H9 (cell line): ENCODE measurements around the gene GALNS. TPM values are rescaled to one million over a fixed set of nuclear protein-coding genes. Genes with fewer than 3 reads are reported as not detected.

Experiments used
- DNase-seq: peaks from one replicate; pipeline ENCODE4 v3.0.0-alpha.2; 2017
- H2AFZ ChIP-seq: one replicate; pipeline ENCODE4 v1.6.1; 2013; ENCODE audit warnings: mild to moderate bottlenecking, low read length, control low read depth, moderate library complexity
- H2AK5ac ChIP-seq: 2 replicates; pipeline ENCODE4 v1.6.1; 2013; ENCODE audit warnings: low read length, control low read depth, mixed read lengths; ENCODE audit not compliant: insufficient read length
- H2BK120ac ChIP-seq: one replicate; pipeline ENCODE4 v1.6.1; 2013; ENCODE audit warnings: low read depth, mild to moderate bottlenecking, low read length, control low read depth, inconsistent platforms; ENCODE audit not compliant: poor library complexity, severe bottlenecking
- H2BK12ac ChIP-seq: 2 replicates; pipeline ENCODE4 v1.6.1; 2013; ENCODE audit warnings: low read length, control low read depth, mixed read lengths, low read depth; ENCODE audit not compliant: insufficient read length
- H2BK15ac ChIP-seq: 2 replicates; pipeline ENCODE4 v1.6.1; 2013; ENCODE audit warnings: low read depth, low read length, control low read depth
- H2BK20ac ChIP-seq: one replicate; pipeline ENCODE4 v1.6.1; 2013; ENCODE audit warnings: low read depth, mild to moderate bottlenecking, low read length, control low read depth, inconsistent platforms; ENCODE audit not compliant: poor library complexity, severe bottlenecking
- H2BK5ac ChIP-seq: 2 replicates; pipeline ENCODE4 v1.6.1; 2013; ENCODE audit warnings: low read length, control low read depth, mixed read lengths; ENCODE audit not compliant: insufficient read length
- H3K14ac ChIP-seq: 2 replicates; pipeline ENCODE4 v1.6.1; 2013; ENCODE audit warnings: low read length, control low read depth; ENCODE audit not compliant: insufficient read depth
- H3K18ac ChIP-seq: 2 replicates; pipeline ENCODE4 v1.6.1; 2013; ENCODE audit warnings: low read depth, mild to moderate bottlenecking, mixed read lengths, low read length, control low read depth; ENCODE audit not compliant: insufficient read length
- H3K23ac ChIP-seq: 2 replicates; pipeline ENCODE4 v1.6.1; 2013; ENCODE audit warnings: low read length, control low read depth, mixed read lengths, low read depth; ENCODE audit not compliant: insufficient read length
- H3K23me2 ChIP-seq: 2 replicates; pipeline ENCODE4 v1.6.1; 2013; ENCODE audit warnings: low read depth, mild to moderate bottlenecking, mixed read lengths, low read length, control low read depth; ENCODE audit not compliant: insufficient read length, poor library complexity, severe bottlenecking
- H3K27ac ChIP-seq: 2 replicates; pipeline ENCODE4 v1.5.1; 2013; ENCODE audit warnings: low read length, control low read depth, mixed read lengths, low read depth; ENCODE audit not compliant: insufficient read length
- H3K27me3 ChIP-seq: 2 replicates; pipeline ENCODE4 v1.6.1; 2013; ENCODE audit warnings: low read length, control low read depth, inconsistent platforms; ENCODE audit not compliant: insufficient read depth
- H3K4ac ChIP-seq: 2 replicates; pipeline ENCODE4 v1.6.1; 2013; ENCODE audit warnings: low read depth, mild to moderate bottlenecking, control low read depth, inconsistent platforms, low read length, moderate library complexity
- H3K4me1 ChIP-seq: 2 replicates; pipeline ENCODE4 v1.6.1; 2013; ENCODE audit warnings: low read length, control low read depth, inconsistent platforms; ENCODE audit not compliant: insufficient read depth
- H3K4me2 ChIP-seq: 2 replicates; pipeline ENCODE4 v1.6.1; 2013; ENCODE audit warnings: low read length, control low read depth, mixed read lengths; ENCODE audit not compliant: insufficient read length, insufficient read depth
- H3K56ac ChIP-seq: 2 replicates; pipeline ENCODE4 v1.6.1; 2013; ENCODE audit warnings: low read depth, mild to moderate bottlenecking, mixed read lengths, low read length, control low read depth; ENCODE audit not compliant: insufficient read length
- H3K79me1 ChIP-seq: 2 replicates; pipeline ENCODE4 v1.6.1; 2013; ENCODE audit warnings: low read depth, mild to moderate bottlenecking, moderate library complexity, low read length, control low read depth, inconsistent platforms; ENCODE audit not compliant: insufficient read depth, poor library complexity, severe bottlenecking
- H3K79me2 ChIP-seq: 2 replicates; pipeline ENCODE4 v1.6.1; 2013; ENCODE audit warnings: low read length, control low read depth, inconsistent platforms; ENCODE audit not compliant: insufficient read depth
- H3K9ac ChIP-seq: 2 replicates; pipeline ENCODE4 v1.6.1; 2013; ENCODE audit warnings: low read length, control low read depth, mixed read lengths; ENCODE audit not compliant: insufficient read length; ENCODE audit errors: extremely low read depth
- H3K9me3 ChIP-seq: one replicate; pipeline ENCODE4 v1.6.1; 2013; ENCODE audit warnings: low read depth, low read length, inconsistent platforms; ENCODE audit not compliant: control insufficient read depth
- H3T11ph ChIP-seq: one replicate; pipeline ENCODE4 v1.6.1; 2013; ENCODE audit warnings: mild to moderate bottlenecking, low read length, control low read depth, inconsistent platforms
- H4K20me1 ChIP-seq: one replicate; pipeline ENCODE4 v1.6.1; 2013; ENCODE audit not compliant: control insufficient read depth, insufficient read length, insufficient read depth
- H4K5ac ChIP-seq: 2 replicates; pipeline ENCODE4 v1.6.1; 2013; ENCODE audit warnings: low read depth, mild to moderate bottlenecking, mixed read lengths, low read length, control low read depth; ENCODE audit not compliant: insufficient read length
- H4K8ac ChIP-seq: replicated peaks from 2 replicates; pipeline ENCODE4 v1.6.1; 2013; ENCODE audit warnings: low read length, control low read depth, mixed read lengths, low read depth; ENCODE audit not compliant: insufficient read length
- H4K91ac ChIP-seq: 2 replicates; pipeline ENCODE4 v1.6.1; 2013; ENCODE audit warnings: low read depth, mild to moderate bottlenecking, moderate library complexity, mixed read lengths, low read length, control low read depth; ENCODE audit not compliant: insufficient read length
- H3K27ac Mint-ChIP-seq, 3 experiments: 2 replicates in 2 of 3; 3 replicates in 1 of 3; pipeline ENCODE4 v1.8.0; 2020 to 2021; ENCODE audit warnings: mixed read lengths in 3 of 3, mild to moderate bottlenecking in 1 of 3, moderate library complexity in 1 of 3
- H3K27me3 Mint-ChIP-seq: 2 replicates; pipeline ENCODE4 v1.8.0; 2021; ENCODE audit warnings: low read depth, mild to moderate bottlenecking, moderate library complexity, mixed read lengths
- H3K36me3 Mint-ChIP-seq, 3 experiments: 2 replicates in 2 of 3; 3 replicates in 1 of 3; pipeline ENCODE4 v1.8.0; 2020 to 2021; ENCODE audit warnings: low read depth in 3 of 3, mixed read lengths in 3 of 3; ENCODE audit not compliant: insufficient read depth in 1 of 3
- H3K4me1 Mint-ChIP-seq, 2 experiments: 2 replicates each; pipeline ENCODE4 v1.8.0; 2020; ENCODE audit warnings: mixed read lengths in 2 of 2
- H3K4me3 Mint-ChIP-seq, 2 experiments: 2 replicates in 1 of 2; 3 replicates in 1 of 2; pipeline ENCODE4 v1.8.0; 2020 to 2021; ENCODE audit warnings: mild to moderate bottlenecking in 2 of 2, mixed read lengths in 2 of 2, moderate library complexity in 1 of 2
- H3K9me3 Mint-ChIP-seq, 2 experiments: 2 replicates in 1 of 2; 3 replicates in 1 of 2; pipeline ENCODE4 v1.8.0; 2020; ENCODE audit warnings: mild to moderate bottlenecking in 2 of 2, mixed read lengths in 2 of 2, moderate library complexity in 1 of 2
- WGBS: extraction: QIAGEN DNeasy Blood & Tissue Kit; methylation state at CpG from one replicate; pipeline ENCODE4 v1.1.7; 2013; ENCODE audit warnings: missing lambda C conversion rate, low lambda C conversion rate, mixed read lengths; ENCODE audit not compliant: insufficient read length; ENCODE audit errors: extremely low coverage; 5-methylcytosine and 5-hydroxymethylcytosine counted together
- total RNA-seq: library from RNA; stranded (reverse); gene quantifications from 2 replicates; pipeline ENCODE4 v1.2.1, GENCODE V29; 2021
- TF ChIP-seq, protein P1 (sequence below): fragments of 200-600 bp; sonication (generic); conservative IDR thresholded peaks from 3 replicates; pipeline ENCODE4 v1.8.0; 2021; ENCODE audit warnings: antibody characterized with exemption, mild to moderate bottlenecking

Gene GALNS
- total RNA-seq, 1 experiment from 2014 or later: 20.3 TPM

GRCh38 chr16:88861359-88861758 is 4.6 kb upstream of the GALNS start:
- Histone ChIP-seq H3K79me2 (no peaks in the 10 kb centered on the region), H3T11ph (no peak overlapping the region), H3K56ac (no peak overlapping the region), H4K91ac (no peak overlapping the region), H3K23me2 (peaks cover 5% of the 10 kb centered on the region), H3K23ac (no peak overlapping the region), H3K4ac (no peak overlapping the region), H2AFZ (no peak overlapping the region), H3K9ac (no peak overlapping the region), H2BK5ac (no peak overlapping the region), H3K18ac (no peak overlapping the region), H3K4me2 (no peak overlapping the region), H2BK12ac (no peak overlapping the region), H2BK20ac (no peak overlapping the region), H2AK5ac (no peak overlapping the region), H3K4me1 (no peaks in the 10 kb centered on the region), H2BK15ac (no peak overlapping the region), H2BK120ac (no peak overlapping the region), H3K79me1 (no peaks in the 10 kb centered on the region), H3K9me3 (no peaks in the 10 kb centered on the region), H4K20me1 (no peaks in the 10 kb centered on the region), H4K5ac (no peak overlapping the region), H3K27ac (no peak overlapping the region), H3K27me3 (no peaks in the 10 kb centered on the region), H3K14ac (no peak overlapping the region), H4K8ac (no peak overlapping the region)
- TF ChIP-seq, protein P1, sequence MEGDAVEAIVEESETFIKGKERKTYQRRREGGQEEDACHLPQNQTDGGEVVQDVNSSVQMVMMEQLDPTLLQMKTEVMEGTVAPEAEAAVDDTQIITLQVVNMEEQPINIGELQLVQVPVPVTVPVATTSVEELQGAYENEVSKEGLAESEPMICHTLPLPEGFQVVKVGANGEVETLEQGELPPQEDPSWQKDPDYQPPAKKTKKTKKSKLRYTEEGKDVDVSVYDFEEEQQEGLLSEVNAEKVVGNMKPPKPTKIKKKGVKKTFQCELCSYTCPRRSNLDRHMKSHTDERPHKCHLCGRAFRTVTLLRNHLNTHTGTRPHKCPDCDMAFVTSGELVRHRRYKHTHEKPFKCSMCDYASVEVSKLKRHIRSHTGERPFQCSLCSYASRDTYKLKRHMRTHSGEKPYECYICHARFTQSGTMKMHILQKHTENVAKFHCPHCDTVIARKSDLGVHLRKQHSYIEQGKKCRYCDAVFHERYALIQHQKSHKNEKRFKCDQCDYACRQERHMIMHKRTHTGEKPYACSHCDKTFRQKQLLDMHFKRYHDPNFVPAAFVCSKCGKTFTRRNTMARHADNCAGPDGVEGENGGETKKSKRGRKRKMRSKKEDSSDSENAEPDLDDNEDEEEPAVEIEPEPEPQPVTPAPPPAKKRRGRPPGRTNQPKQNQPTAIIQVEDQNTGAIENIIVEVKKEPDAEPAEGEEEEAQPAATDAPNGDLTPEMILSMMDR: no peak
- Mint-ChIP-seq H3K36me3 (peaks cover 19 to 29% (median 22%) of the 10 kb centered on the region in 3 experiments), H3K4me3 (no peak overlapping the region), H3K27me3 (no peaks in the 10 kb centered on the region), H3K4me1 (peaks cover 4 to 6% of the 10 kb centered on the region in 2 experiments), H3K27ac (no peak overlapping the region), H3K9me3 (no peaks in the 10 kb centered on the region; a peak in 1 of 5 replicates)
- DNase-seq: no peak
- no CpG with 5 or more reads among the region's 19 CpGs for WGBS
